A375 (cell line): ENCODE measurements around the gene VIPAS39. TPM values are rescaled to one million over a fixed set of nuclear protein-coding genes. Genes with fewer than 3 reads are reported as not detected.

Experiments
- small RNA-seq: library from RNA; depleted of rRNA; stranded (forward); fragments of <200 nt; gene quantifications from one replicate; pipeline ENCODE3, GENCODE V24; 2014
- total RNA-seq: library from RNA; depleted of rRNA; stranded (reverse); fragments of >200 nt; shearing (Covaris generic); gene quantifications from 2 replicates; pipeline ENCODE4 v1.2.3, GENCODE V29; 2014; rRNA removed

Gene VIPAS39
- total RNA-seq: 11.8 and 16.1 TPM in 2 replicates

GRCh38 chr14:77457522-77458248 is at the start of gene VIPAS39, which contains the start of gene AHSA1:
TSS of gene VIPAS39 (minus strand) at chr14:77457601. CDS start at chr14:77454102, 3,499 bp downstream.
TSS of gene AHSA1 (plus strand) at chr14:77458093. CDS start at chr14:77458190, 97 bp downstream.

GRCh38 chr14:77498120-77498979 is 40.9 kb upstream of the VIPAS39 start, which contains the start of gene ISM2:
TSS of gene ISM2 (minus strand) at chr14:77498816. CDS start at chr14:77498793, 23 bp downstream.

GRCh38 chr14:77423423-77423822 is 34.0 kb downstream of the VIPAS39 start, which contains the start of gene NOXRED1:
TSS of gene NOXRED1 (minus strand) at chr14:77423523. CDS start at chr14:77422889, 634 bp downstream.

GRCh38 chr14:77376771-77377501 is 80.5 kb downstream of the VIPAS39 start, which contains the start of the genes SAMD15 and TMED8:
TSS of gene SAMD15 (plus strand) at chr14:77377379. CDS start at chr14:77377419, 40 bp downstream.
TSS of gene TMED8 (minus strand) at chr14:77377094. CDS start at chr14:77377053, 41 bp downstream.

Small RNAs within 50 kb of the gene (small RNA-seq; reads per million reads assigned to genes)
- gene RF00404: not detected

Other genes starting within 250 kb of the VIPAS39 start
- gene NGB, start 186.4 kb downstream of the VIPAS39 start, total RNA-seq: not detected in 2 replicates
- gene POMT2, start 136.7 kb downstream of the VIPAS39 start, total RNA-seq: 14.0 and 24.4 TPM in 2 replicates
- 25.4 and 31.5 TPM in 2 replicates for gene GSTZ1, start 136.6 kb downstream of the VIPAS39 start, total RNA-seq
- gene TMED8, start 80.5 kb downstream of the VIPAS39 start, total RNA-seq: 7.8 and 10.0 TPM in 2 replicates
- gene SAMD15, start 80.2 kb downstream of the VIPAS39 start, total RNA-seq: 2.6 and 5.8 TPM in 2 replicates
- gene NOXRED1, start 34.1 kb downstream of the VIPAS39 start, total RNA-seq: not detected in 2 replicates
- gene AHSA1, start 492 bp upstream of the VIPAS39 start, total RNA-seq: 163 and 169 TPM in 2 replicates
- gene ISM2, start 41.2 kb upstream of the VIPAS39 start, total RNA-seq: not detected in 2 replicates
- gene SPTLC2, start 159.0 kb upstream of the VIPAS39 start, total RNA-seq: 15.7 and 17.9 TPM in 2 replicates